Choroid plexus epithelial cell (primary cell): ENCODE measurements around the gene CDC16.
A peak's percentile ranks its signal among the peaks of the same experiment; 100 is the strongest.

Experiments used
- DNase-seq: peaks from one replicate; pipeline ENCODE4 v3.0.0-alpha.2; 2010; ENCODE audit warnings: low read depth
- H3K4me3 ChIP-seq: 2 replicates; pipeline ENCODE4 v1.5.1; 2011; ENCODE audit warnings: low read depth, mild to moderate bottlenecking, control low read depth, low read length, moderate library complexity
- CTCF ChIP-seq: conservative IDR thresholded peaks from 2 replicates; pipeline ENCODE4 v1.5.1; 2011; ENCODE audit warnings: low read depth, mild to moderate bottlenecking, control low read depth, inconsistent platforms, low read length, moderate library complexity

CDC16 gene

GRCh38 chr13:114282041-114282670 lies 47.5 kb downstream of the CDC16 start:
- peak overlapping the region; percentile 84 for H3K4me3 ChIP-seq
- no peak for TF ChIP-seq CTCF
- no peak for DNase-seq

- H3K4me3 ChIP-seq, result no peak overlapping the region
- peak; percentile 29 for DNase-seq
- no peak for TF ChIP-seq CTCF
Observed at GRCh38 chr13:114283576-114283975, 48.9 kb downstream of the CDC16 start.

GRCh38 chr13:114284680-114285079 lies 50.0 kb downstream of the CDC16 start:
- H3K4me3 ChIP-seq, result no peak overlapping the region
- no peak for DNase-seq
- no peak for TF ChIP-seq CTCF

- no peak overlapping the region for H3K4me3 ChIP-seq
- no peak for DNase-seq
- no peak for TF ChIP-seq CTCF
Observed at GRCh38 chr13:114285166-114285808, 50.6 kb downstream of the CDC16 start.

- H3K4me3 ChIP-seq, result no peak overlapping the region
- DNase-seq, result peak; percentile 28
- TF ChIP-seq CTCF, result no peak
Observed at GRCh38 chr13:114286808-114287207, 52.1 kb downstream of the CDC16 start.

GRCh38 chr13:114288157-114288591 lies 53.5 kb downstream of the CDC16 start:
- DNase-seq, result no peak
- no peak overlapping the region for H3K4me3 ChIP-seq
- TF ChIP-seq CTCF, result no peak

GRCh38 chr13:114296448-114296847 lies 61.8 kb downstream of the CDC16 start:
- no peak for DNase-seq
- no peak overlapping the region for H3K4me3 ChIP-seq
- no peak for TF ChIP-seq CTCF
